ENCODE data around the gene BRME1. TPM values are rescaled to one million over a fixed set of nuclear protein-coding genes. Genes with fewer than 3 reads are reported as not detected.

Gene BRME1
- total and polyA plus RNA-seq, 2 of the 13 experiments (the other 11 are each of a cell fraction or from before 2014, with no cell fraction given): 0.74 to 1.5 TPM

GRCh38 chr19:13880059-13881043 lies 25.6 kb downstream of the BRME1 start (continued):
- TF ChIP-seq POGZ (CRISPR knock-in tag; IDR thresholded peaks at IDR 0.05) (peak; percentile 59; the same call in 1 of the 2 replicates), HMG20B (CRISPR knock-in tag; conservative IDR thresholded peaks at IDR 0.05) (no peak), ZNF556 (CRISPR knock-in tag; IDR thresholded peaks at IDR 0.05; ENCODE audit: borderline replicate concordance) (peak; percentile 71; the same call in 1 of the 2 replicates), KMT2B (CRISPR knock-in tag; IDR thresholded peaks at IDR 0.05) (0 out of 2 replicates have a peak, but pooled peaks have one; percentile 47), IRX3 (CRISPR knock-in tag; IDR thresholded peaks at IDR 0.05; ENCODE audit: borderline replicate concordance, low read depth) (no peak), MEIS2 (CRISPR knock-in tag; IDR thresholded peaks at IDR 0.05) (no peak), PAF1 (CRISPR knock-in tag; IDR thresholded peaks at IDR 0.05) (no peak), ZNF576 (CRISPR knock-in tag; IDR thresholded peaks at IDR 0.05) (no peak), MED13 (CRISPR knock-in tag; IDR thresholded peaks at IDR 0.05) (no peak), ARHGAP35 (CRISPR knock-in tag; IDR thresholded peaks at IDR 0.05; ENCODE audit: borderline replicate concordance) (peak; percentile 43; the same call in 1 of the 2 replicates), NRL (CRISPR knock-in tag; IDR thresholded peaks at IDR 0.05; ENCODE audit: borderline replicate concordance) (0 out of 2 replicates have a peak, but pooled peaks have one; percentile 50), ZNF274 (CRISPR knock-in tag; IDR thresholded peaks at IDR 0.05) (no peak), MXD3 (CRISPR knock-in tag; IDR thresholded peaks at IDR 0.05) (0 out of 2 replicates have a peak, but pooled peaks have one; percentile 27), ZFP41 (CRISPR knock-in tag; IDR thresholded peaks at IDR 0.05; ENCODE audit: borderline replicate concordance) (no peak), U2AF2 (IDR thresholded peaks at IDR 0.05; ENCODE audit: low read depth, low read length) (no peak), CBX2 (IDR thresholded peaks at IDR 0.05; ENCODE audit: low read depth, low read length) (no peak), CBX2 (CRISPR knock-in tag; IDR thresholded peaks at IDR 0.05; ENCODE audit: low read depth) (no peak), TCF12 (IDR thresholded peaks at IDR 0.05) (no peak), TCF12 (CRISPR knock-in tag; IDR thresholded peaks at IDR 0.05) (no peak), ZNF530 (CRISPR knock-in tag; IDR thresholded peaks at IDR 0.05; ENCODE audit: low read depth) (no peak), ZNF670 (CRISPR knock-in tag; IDR thresholded peaks at IDR 0.05; ENCODE audit: borderline replicate concordance) (0 out of 2 replicates have a peak, but pooled peaks have one; percentile 33), NCOA5 (CRISPR knock-in tag; IDR thresholded peaks at IDR 0.05) (no peak), TRIM24 (CRISPR knock-in tag; IDR thresholded peaks at IDR 0.05) (no peak), MAX (IDR thresholded peaks at IDR 0.05) (peak; percentile 51; the same call in 1 of the 2 replicates), SNAPC5 (CRISPR knock-in tag; IDR thresholded peaks at IDR 0.05; ENCODE audit: borderline replicate concordance) (peak; percentile 36; the same call in 1 of the 2 replicates), ZNF441 (CRISPR knock-in tag; IDR thresholded peaks at IDR 0.05; ENCODE audit: borderline replicate concordance) (peak; percentile 65; the same call in 1 of the 2 replicates), ZNF557 (CRISPR knock-in tag; IDR thresholded peaks at IDR 0.05) (no peak), TOPORS (CRISPR knock-in tag; IDR thresholded peaks at IDR 0.05) (peak; percentile 69; the same call in 1 of the 2 replicates), IKZF4 (CRISPR knock-in tag; IDR thresholded peaks at IDR 0.05; ENCODE audit: borderline replicate concordance, low read depth, not compliant biosample characterization) (no peak)
